GM12878 (cell line): ENCODE results near the gene SNCA. TPM values are rescaled to one million over a fixed set of nuclear protein-coding genes. Genes with fewer than 3 reads are reported as not detected.

Experiments
- ATAC-seq: fragments of 200-7000 bp; cut with Tn5 transposase; 3 replicates; pipeline ENCODE4 v1.9.1; 2020; ENCODE audit warnings: mild to moderate bottlenecking, moderate library complexity
- BruUV-seq: library from RNA; stranded (reverse); fragments of 400-500 nt; replicated peaks from 2 replicates; lab custom pipeline; 2021; lab: Mats Ljungman, UMichigan
- CTCF ChIA-PET: fragments of 300-600 bp; sonication (Branson Sonifier 250); formaldehyde crosslinking; extraction: SDS; loops from one replicate; lab custom pipeline; 2021; ENCODE audit warnings: inconsistent platforms; lab: Yijun Ruan, JAX
- POLR2A ChIA-PET: fragments of 350-600 bp; formaldehyde crosslinking; extraction: SDS; loops from one replicate; lab custom pipeline; 2021; ENCODE audit warnings: inconsistent platforms; lab: Charles Lee
- RAD21 ChIA-PET: fragments of 300-600 bp; sonication (Branson Sonifier 250); formaldehyde crosslinking; loops from one replicate; lab custom pipeline; 2023; ENCODE audit warnings: antibody characterized with exemption; ENCODE audit not compliant: unreplicated experiment; lab: Charles Lee
- SMC1A ChIA-PET: fragments of 300-600 bp; sonication (Branson Sonifier 250); formaldehyde crosslinking; loops from one replicate; lab custom pipeline; 2023; ENCODE audit not compliant: unreplicated experiment, uncharacterized antibody; lab: Charles Lee
- DNase-seq: peaks from one replicate; pipeline ENCODE4 v3.0.0-alpha.2; 2011; ENCODE audit warnings: low read depth, low spot score
- FAIRE-seq: peaks from 3 replicates; lab custom pipeline; 2011; peaks lifted over from hg19 to GRCh38; lab: Jason Lieb, UNC
- H2AFZ ChIP-seq: 2 replicates; pipeline ENCODE4 v1.6.0; 2011; ENCODE audit warnings: low read depth, low read length, control low read depth; ENCODE audit not compliant: control insufficient read depth
- H3K27ac ChIP-seq: 2 replicates; pipeline ENCODE4 v1.5.1; 2011; ENCODE audit warnings: control low read depth; ENCODE audit not compliant: control insufficient read depth, insufficient read depth
- H3K27me3 ChIP-seq, 2 experiments: replicated peaks in 1 of 2; 2 replicates each; pipeline versions ENCODE4 v1.6.0 to v1.6.1; 2011; ENCODE audit warnings: low read length in 1 of 2; ENCODE audit not compliant: control insufficient read depth in 2 of 2, insufficient read depth in 2 of 2
- H3K36me3 ChIP-seq, 2 experiments: 2 replicates each; pipeline ENCODE4 v1.5.1; 2011; ENCODE audit warnings: low read length in 1 of 2; ENCODE audit not compliant: control insufficient read depth in 2 of 2, insufficient read depth in 2 of 2
- H3K4me1 ChIP-seq: 2 replicates; pipeline ENCODE4 v1.6.1; 2011; ENCODE audit warnings: mild to moderate bottlenecking, low read length, moderate library complexity, mixed read lengths; ENCODE audit not compliant: control insufficient read depth, insufficient read depth
- H3K4me2 ChIP-seq: 2 replicates; pipeline ENCODE4 v1.6.0; 2011; ENCODE audit warnings: control low read depth; ENCODE audit not compliant: control insufficient read depth, insufficient read depth
- H3K4me3 ChIP-seq: fragments of 200-600 bp; sonication (generic); 2 replicates; pipeline ENCODE4 v1.5.1; 2016
- H3K79me2 ChIP-seq: 2 replicates; pipeline ENCODE4 v1.6.0; 2011; ENCODE audit warnings: low read length; ENCODE audit not compliant: control insufficient read depth, insufficient read depth
- H3K9ac ChIP-seq: 2 replicates; pipeline ENCODE4 v1.8.0; 2011; ENCODE audit warnings: low read length, control low read depth, mixed read lengths; ENCODE audit not compliant: control insufficient read depth, insufficient read depth
- H3K9me3 ChIP-seq: replicated peaks from 3 replicates; pipeline ENCODE4 v1.5.1; 2011; ENCODE audit warnings: mild to moderate bottlenecking, low read length; ENCODE audit not compliant: control insufficient read depth, insufficient read depth
- H4K20me1 ChIP-seq: 2 replicates; pipeline ENCODE4 v1.6.0; 2011; ENCODE audit not compliant: control insufficient read depth, insufficient read depth
- CEBPB ChIP-seq, 2 experiments: fragments of 150-350 bp in 1 of 2; IDR thresholded peaks; 2 replicates each; pipeline ENCODE4 v1.6.1; 2012 to 2014; ENCODE audit warnings: low read depth in 2 of 2, low read length in 2 of 2, borderline replicate concordance in 1 of 2, inconsistent platforms in 1 of 2
- CHD2 ChIP-seq: IDR thresholded peaks from 2 replicates; pipeline ENCODE4 v1.6.1; 2011; ENCODE audit warnings: low read depth, low read length, improper control_type of control experiment, borderline replicate concordance
- CHD4 ChIP-seq: fragments of 200-600 bp; sonication (generic); IDR thresholded peaks from 2 replicates; pipeline ENCODE4 v1.6.1; 2016; ENCODE audit warnings: mild to moderate bottlenecking
- CUX1 ChIP-seq: IDR thresholded peaks from 2 replicates; pipeline ENCODE4 v1.6.1; 2012; ENCODE audit warnings: improper control_type of control experiment, low read depth, low read length; ENCODE audit not compliant: insufficient replicate concordance
- IRF4 ChIP-seq: IDR thresholded peaks from 2 replicates; pipeline ENCODE4 v1.6.1; 2011; ENCODE audit warnings: low read depth, low read length
- IRF5 ChIP-seq: fragments of 450-650 bp; IDR thresholded peaks from 2 replicates; pipeline ENCODE4 v1.6.1; 2017; ENCODE audit warnings: borderline replicate concordance
- SIX5 ChIP-seq: IDR thresholded peaks from 2 replicates; pipeline ENCODE4 v1.6.1; 2011; ENCODE audit warnings: mild to moderate bottlenecking, low read depth, low read length, moderate library complexity; ENCODE audit not compliant: severe bottlenecking
- ZBTB4 ChIP-seq: fragments of 450-650 bp; formaldehyde crosslinking; IDR thresholded peaks from 2 replicates; pipeline ENCODE4 v1.4.0; 2022; ENCODE audit warnings: mild to moderate bottlenecking, moderate library complexity
- WGBS: methylation state at CpG from one replicate; pipeline ENCODE4 v1.1.6; 2016; ENCODE audit warnings: low lambda C conversion rate; ENCODE audit not compliant: insufficient replicate concordance, insufficient coverage; ENCODE audit errors: missing lambda C conversion rate; 5-methylcytosine and 5-hydroxymethylcytosine counted together
- in situ Hi-C: fragments of 300-500 bp; cut with MboI; formaldehyde crosslinking; loops from 9 replicates; pipeline ENCODE4 v1.14.3; 2018; ENCODE audit warnings: mixed read lengths
- intact Hi-C: fragments of 100-400 bp; cut with micrococcal nuclease; formaldehyde crosslinking; loops from one replicate; pipeline ENCODE4 v1.14.2; 2022; ENCODE audit not compliant: unreplicated experiment
- polyA plus RNA-seq, 11 experiments: library from polyadenylated mRNA; depleted of rRNA in 4 of 11; unstranded in 6 of 11; stranded (reverse) in 5 of 11; fragments of >200 nt; fragmentation: Nextera tagmentation in 4 of 11; fragmentation: Illumina TruSeq in 1 of 11; extraction: Ambion mirVana in 4 of 11; extraction: Trizol in 1 of 11; gene quantifications; 1 replicate in 1 of 11; 2 replicates in 10 of 11; pipeline versions ENCODE4 v1.2.1 to v1.2.3, GENCODE V29; 2011 to 2016; ENCODE audit warnings: inconsistent platforms in 2 of 11, missing spikeins in 2 of 11, low read depth in 1 of 11
- total RNA-seq, 4 experiments: library from RNA; depleted of rRNA in 3 of 4; stranded (reverse); fragments of >200 nt in 3 of 4; fragmentation: Illumina TruSeq in 1 of 4; extraction: Trizol in 1 of 4; gene quantifications; 2 replicates each; pipeline versions ENCODE4 v1.2.1 to v1.2.3, GENCODE V29; 2013 to 2021

Gene SNCA
- total and polyA plus RNA-seq, 10 of the 15 experiments (the other 5 are each of a cell fraction or from before 2014, with no cell fraction given), result 0.22 TPM; not detected in 9

- no peak for TF ChIP-seq CUX1
- TF ChIP-seq IRF5, result no peak
Observed at GRCh38 chr4:89807441-89808140, 29.4 kb downstream of the SNCA start (continued).

- in situ Hi-C loops, result no loop called here
- ChIA-PET CTCF (no interaction called here), RAD21 (interaction anchor here (1.7 kb wide), 1 partner anchor 98 kb away, joined by 4 read pairs; no protein-coding TSS in a partner anchor), POLR2A (no interaction called here), SMC1A (interaction anchor here (0.6 kb wide), 1 partner anchor 36 kb away, joined by 3 read pairs; no protein-coding TSS in a partner anchor)
- Histone ChIP-seq H3K4me3 (no peak overlapping the region), H3K4me2 (no peak overlapping the region), H3K79me2 (no peaks in the 10 kb centered on the region), H3K36me3 (no peaks in the 10 kb centered on the region), H4K20me1 (no peaks in the 10 kb centered on the region), H3K9ac (no peak overlapping the region), H3K27me3 (no peaks in the 10 kb centered on the region), H2AFZ (no peak overlapping the region), H3K27ac (no peak overlapping the region), H3K9me3 (no peaks in the 10 kb centered on the region), H3K4me1 (no peaks in the 10 kb centered on the region)
- FAIRE-seq (no peak), DNase-seq (no peak), ATAC-seq (no peak)
- no TSS peak for BruUV-seq
- intact Hi-C loops, result no loop called here
- WGBS, result 73% methylated on average over 2 of the region's 2 CpGs
- TF ChIP-seq SIX5, result no peak
- no peak for TF ChIP-seq IRF4
- TF ChIP-seq ZBTB4, result no peak
- no peak for TF ChIP-seq CHD2
- no peak for TF ChIP-seq CHD4
- no peak for TF ChIP-seq CEBPB (IDR thresholded peaks at IDR 0.05; ENCODE audit: borderline replicate concordance in 1 of 2, low read depth in 2 of 2, low read length in 2 of 2)
Observed at GRCh38 chr4:89805297-89805696, 31.7 kb downstream of the SNCA start.
